ENCODE measurements around the gene GALNT2. TPM values are rescaled to one million over a fixed set of nuclear protein-coding genes. Genes with fewer than 3 reads are reported as not detected.

GALNT2 gene
- total RNA-seq, 1 donor from 2014 or later = 58.0 TPM

- Mint-ChIP-seq H3K27me3 (ENCODE audit: low read depth) (no peaks in the 10 kb centered on the region), H3K36me3 (ENCODE audit: low read depth) (no peaks in the 10 kb centered on the region), H3K9me3 (no peaks in the 10 kb centered on the region), H3K4me1 (peaks cover 15% of the 10 kb centered on the region), H3K4me3 (no peak overlapping the region), H3K27ac (ENCODE audit: unreplicated experiment) (no peak overlapping the region)
- DNase-seq (ENCODE audit: low read depth, low spot score) = no peak
- TF ChIP-seq, protein P1, sequence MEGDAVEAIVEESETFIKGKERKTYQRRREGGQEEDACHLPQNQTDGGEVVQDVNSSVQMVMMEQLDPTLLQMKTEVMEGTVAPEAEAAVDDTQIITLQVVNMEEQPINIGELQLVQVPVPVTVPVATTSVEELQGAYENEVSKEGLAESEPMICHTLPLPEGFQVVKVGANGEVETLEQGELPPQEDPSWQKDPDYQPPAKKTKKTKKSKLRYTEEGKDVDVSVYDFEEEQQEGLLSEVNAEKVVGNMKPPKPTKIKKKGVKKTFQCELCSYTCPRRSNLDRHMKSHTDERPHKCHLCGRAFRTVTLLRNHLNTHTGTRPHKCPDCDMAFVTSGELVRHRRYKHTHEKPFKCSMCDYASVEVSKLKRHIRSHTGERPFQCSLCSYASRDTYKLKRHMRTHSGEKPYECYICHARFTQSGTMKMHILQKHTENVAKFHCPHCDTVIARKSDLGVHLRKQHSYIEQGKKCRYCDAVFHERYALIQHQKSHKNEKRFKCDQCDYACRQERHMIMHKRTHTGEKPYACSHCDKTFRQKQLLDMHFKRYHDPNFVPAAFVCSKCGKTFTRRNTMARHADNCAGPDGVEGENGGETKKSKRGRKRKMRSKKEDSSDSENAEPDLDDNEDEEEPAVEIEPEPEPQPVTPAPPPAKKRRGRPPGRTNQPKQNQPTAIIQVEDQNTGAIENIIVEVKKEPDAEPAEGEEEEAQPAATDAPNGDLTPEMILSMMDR (conservative IDR thresholded peaks at IDR 0.05) = no peak
Measured at GRCh38 chr1:230194525-230194924, 127.5 kb downstream of the GALNT2 start.

DNA sequence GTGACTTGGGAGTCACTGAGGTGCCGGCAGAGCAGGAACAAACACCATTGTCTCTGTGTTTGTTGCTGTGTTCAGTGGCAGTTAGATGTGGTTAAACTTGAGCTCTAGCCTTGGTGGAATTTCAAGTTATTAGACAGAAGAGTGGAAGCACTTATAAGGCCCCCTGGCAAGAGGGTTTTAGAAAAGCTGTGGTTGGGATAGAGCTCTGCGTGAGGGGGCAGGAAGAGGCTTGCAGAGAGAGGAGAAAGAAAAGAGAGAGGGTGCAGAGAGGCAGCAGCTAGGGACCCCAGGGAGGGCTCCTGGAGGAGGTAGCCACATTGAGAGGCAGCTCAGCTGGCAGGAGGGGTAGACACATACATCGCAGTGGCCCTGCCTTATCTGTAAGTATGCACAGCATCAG, 128.2 kb downstream of the GALNT2 start:
- H3K4me1 Mint-ChIP-seq = peaks cover 18% of the 10 kb centered on the region
- no peaks in the 10 kb centered on the region for H3K9me3 Mint-ChIP-seq
- no peaks in the 10 kb centered on the region for H3K27me3 Mint-ChIP-seq (ENCODE audit: low read depth)
- TF ChIP-seq, protein P1 (conservative IDR thresholded peaks at IDR 0.05) = no peak
- H3K27ac Mint-ChIP-seq (ENCODE audit: unreplicated experiment) = peak overlapping the region; percentile 47
- no peak overlapping the region for H3K4me3 Mint-ChIP-seq
- no peak for DNase-seq (ENCODE audit: low read depth, low spot score)
- no peaks in the 10 kb centered on the region for H3K36me3 Mint-ChIP-seq (ENCODE audit: low read depth)

- Mint-ChIP-seq H3K27ac (ENCODE audit: unreplicated experiment) (no peak overlapping the region), H3K4me1 (peaks cover 27% of the 10 kb centered on the region), H3K4me3 (no peak overlapping the region), H3K36me3 (ENCODE audit: low read depth) (no peaks in the 10 kb centered on the region), H3K9me3 (no peaks in the 10 kb centered on the region), H3K27me3 (ENCODE audit: low read depth) (no peaks in the 10 kb centered on the region)
- DNase-seq (ENCODE audit: low read depth, low spot score) = no peak
- TF ChIP-seq, protein P1 (conservative IDR thresholded peaks at IDR 0.05) = no peak
Measured at GRCh38 chr1:230196077-230196476, 129.0 kb downstream of the GALNT2 start.

DNA sequence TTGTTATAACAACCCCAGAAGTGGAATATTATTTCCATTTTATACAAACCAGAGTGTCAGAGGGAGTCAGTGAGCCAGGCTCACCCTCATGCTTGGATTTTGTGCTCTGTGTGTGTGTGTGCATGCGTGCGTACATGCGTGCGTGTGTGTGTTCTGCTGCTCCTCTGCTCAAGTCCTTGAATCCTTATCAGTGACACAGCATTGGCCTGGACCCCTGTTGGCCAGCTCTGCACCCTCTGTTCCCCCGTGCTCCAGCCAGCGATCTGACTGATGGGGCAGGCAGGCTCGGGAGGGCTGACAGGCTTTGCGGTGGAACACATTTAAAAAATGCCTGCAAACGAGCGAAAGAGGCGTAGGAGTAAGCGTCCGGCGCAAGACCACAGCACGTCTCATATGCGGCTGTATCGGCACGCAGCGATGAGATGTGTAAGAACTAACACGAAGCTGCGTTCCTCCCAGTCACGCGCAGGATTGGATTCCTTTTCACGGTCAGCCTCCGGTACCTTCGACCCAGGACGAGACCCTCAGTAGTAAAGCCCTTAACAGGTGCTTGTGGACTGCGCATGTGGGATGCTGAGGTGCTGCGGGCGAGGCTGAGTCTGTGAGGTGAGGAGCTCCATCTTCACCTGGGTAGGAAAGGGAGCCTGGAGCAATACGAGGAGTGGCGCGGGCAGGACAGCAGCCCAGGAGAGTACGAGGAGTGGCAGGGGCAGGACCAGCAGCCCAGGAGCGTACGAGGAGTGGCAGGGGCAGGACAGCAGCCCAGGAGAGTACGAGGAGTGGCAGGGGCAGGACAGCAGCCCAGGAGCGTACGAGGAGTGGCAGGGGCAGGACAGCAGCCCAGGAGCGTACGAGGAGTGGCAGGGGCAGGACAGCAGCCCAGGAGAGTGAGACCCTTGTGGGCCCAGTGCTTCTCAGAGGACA, 130.9 kb downstream of the GALNT2 start:
- Mint-ChIP-seq H3K36me3 (ENCODE audit: low read depth) (no peaks in the 10 kb centered on the region), H3K9me3 (no peaks in the 10 kb centered on the region), H3K27me3 (ENCODE audit: low read depth) (no peaks in the 10 kb centered on the region), H3K4me1 (peaks cover 33% of the 10 kb centered on the region), H3K4me3 (no peak overlapping the region), H3K27ac (ENCODE audit: unreplicated experiment) (peak overlapping the region; percentile 92)
- TF ChIP-seq, protein P1 (conservative IDR thresholded peaks at IDR 0.05) = no peak
- no peak for DNase-seq (ENCODE audit: low read depth, low spot score)

DNA sequence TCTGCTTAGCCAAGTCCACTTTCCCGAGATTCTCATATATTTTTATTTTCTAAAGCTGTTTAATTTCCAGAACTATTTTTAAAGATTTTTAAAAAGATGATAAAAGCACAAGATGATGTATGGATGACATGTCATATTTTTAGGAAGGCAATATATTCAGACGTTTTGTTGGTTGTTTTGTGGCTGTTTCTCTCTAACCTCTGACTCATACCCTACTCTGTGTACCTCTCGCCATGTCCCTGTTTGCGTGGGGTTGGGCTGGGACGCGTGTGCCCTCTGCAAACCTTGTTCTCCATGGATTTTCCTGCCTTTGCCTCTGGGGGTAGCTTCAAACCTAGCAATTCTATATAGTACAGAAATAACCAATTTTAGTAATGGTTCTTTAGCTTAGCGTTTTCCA, 132.0 kb downstream of the GALNT2 start:
- H3K27ac Mint-ChIP-seq (ENCODE audit: unreplicated experiment) = no peak overlapping the region
- TF ChIP-seq, protein P1 (conservative IDR thresholded peaks at IDR 0.05) = no peak

More for the DNA sequence above, 132.0 kb downstream of the GALNT2 start:
- Mint-ChIP-seq H3K4me1 (peaks cover 30% of the 10 kb centered on the region), H3K27me3 (ENCODE audit: low read depth) (no peaks in the 10 kb centered on the region), H3K4me3 (no peak overlapping the region), H3K36me3 (ENCODE audit: low read depth) (no peaks in the 10 kb centered on the region), H3K9me3 (no peaks in the 10 kb centered on the region)
- DNase-seq (ENCODE audit: low read depth, low spot score) = no peak

Data from neural crest cell (in vitro differentiated cells).